Activated CD4-positive, alpha-beta T cell treated with anti-CD3 and anti-CD28 coated beads, Interleukin-2, Interleukin-4, amounts not matched to agents 100 ng/mL and 50 ng/mL, durations not matched to agents 16 hours and 8 hours (primary cell): ENCODE data around the gene DNAJC5.
"Not testable (repeated sequence)": the region's sequence is repeated elsewhere in the genome, so short reads cannot be mapped to it uniquely, and the experiment has no call there.

Source experiments
- DNase-seq: peaks from one replicate; pipeline ENCODE4 v3.0.0-alpha.2; 2020; ENCODE audit warnings: low spot score

Gene DNAJC5

GRCh38 chr20:63968136-63968927 lies 73.4 kb downstream of the DNAJC5 start:
- no peak for DNase-seq

- DNase-seq = no peak
These were observed 74.2 kb downstream of the DNAJC5 start for GRCh38 chr20:63968928-63969760.

GRCh38 chr20:63969838-63970713 lies 75.2 kb downstream of the DNAJC5 start, which contains the start of gene ZNF512B:
TSS of gene ZNF512B (minus strand) at chr20:63969930. CDS start at chr20:63967950, 1,980 bp downstream.
- peak; percentile 78 for DNase-seq

GRCh38 chr20:63970714-63971431 lies 75.9 kb downstream of the DNAJC5 start:
- no peak for DNase-seq

GRCh38 chr20:63971960-63972311 lies 77.0 kb downstream of the DNAJC5 start:
- DNase-seq = not testable (repeated sequence)

- DNase-seq = no peak
These were observed 77.6 kb downstream of the DNAJC5 start for GRCh38 chr20:63972312-63973159.

GRCh38 chr20:63973160-63973479 lies 78.2 kb downstream of the DNAJC5 start:
- no peak for DNase-seq

GRCh38 chr20:63973636-63974401 lies 78.9 kb downstream of the DNAJC5 start:
- peak; percentile 78 for DNase-seq

GRCh38 chr20:63974402-63975200 lies 79.7 kb downstream of the DNAJC5 start:
- DNase-seq = no peak

GRCh38 chr20:63976511-63976910 lies 81.6 kb downstream of the DNAJC5 start:
- DNase-seq = not testable (repeated sequence)

GRCh38 chr20:63976980-63977738 lies 82.2 kb downstream of the DNAJC5 start:
- DNase-seq = no peak

GRCh38 chr20:63977739-63978276 lies 82.9 kb downstream of the DNAJC5 start:
- peak; percentile 87 for DNase-seq

- peak; percentile 82 for DNase-seq
These were observed 83.6 kb downstream of the DNAJC5 start for GRCh38 chr20:63978319-63979228.

- no peak for DNase-seq
These were observed 84.3 kb downstream of the DNAJC5 start for GRCh38 chr20:63979229-63979556.

- DNase-seq = peak; percentile 74
These were observed 84.8 kb downstream of the DNAJC5 start, which contains the start of gene SAMD10 for GRCh38 chr20:63979557-63980316. TSS of gene SAMD10 (minus strand) at chr20:63979642. CDS start at chr20:63979467, 175 bp downstream.

- DNase-seq = no peak
These were observed 85.4 kb downstream of the DNAJC5 start for GRCh38 chr20:63980317-63980805.
